Transverse colon (tissue), 1 donor: Measurements from ENCODE around the gene GYPE.
"Not testable (repeated sequence)": the region's sequence is repeated elsewhere in the genome, so short reads cannot be mapped to it uniquely, and the experiment has no call there.

Experiments used
- EP300 ChIP-seq: sonication (generic); formaldehyde crosslinking; IDR thresholded peaks from one replicate; pipeline ENCODE4 v1.6.1; 2017; ENCODE audit warnings: antibody characterized with exemption, low read depth
- POLR2A ChIP-seq: fragments of 450-650 bp; IDR thresholded peaks from one replicate; pipeline ENCODE4 v1.6.1; 2016; ENCODE audit warnings: antibody characterized with exemption, mild to moderate bottlenecking, moderate library complexity

DNA sequence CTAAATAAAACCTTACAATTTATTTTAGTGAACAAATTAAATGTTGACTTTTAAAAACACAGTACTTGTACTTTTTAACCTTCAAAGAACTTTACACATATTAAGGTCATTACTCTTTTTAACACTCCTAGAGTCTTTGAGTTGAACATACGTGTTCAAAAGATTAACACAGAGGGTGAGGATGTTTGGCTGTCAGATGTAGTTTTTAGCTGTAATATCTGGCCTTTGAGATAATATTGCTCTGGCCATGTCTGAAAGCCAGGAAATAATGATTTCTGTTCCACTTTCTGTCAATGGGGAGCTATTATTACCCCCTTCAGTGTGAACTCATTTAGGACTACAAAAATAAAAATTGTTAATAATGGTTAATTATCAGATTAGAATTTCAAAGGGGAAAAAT is 42.1 kb upstream of the GYPE start:
- not testable (repeated sequence) for TF ChIP-seq EP300, POLR2A
